HepG2 (cell line): ENCODE measurements around the gene CHST6. TPM values are rescaled to one million over a fixed set of nuclear protein-coding genes. Genes with fewer than 3 reads are reported as not detected.

Experiments
- ATAC-seq: fragments of 200-7000 bp; cut with Tn5 transposase; 3 replicates; pipeline ENCODE4 v1.9.1; 2020; ENCODE audit warnings: mild to moderate bottlenecking, moderate library complexity
- BruUV-seq: library from RNA; stranded (reverse); fragments of 400-500 nt; replicated peaks from 2 replicates; lab custom pipeline; 2021; lab: Mats Ljungman, UMichigan
- CTCF ChIA-PET: fragments of 300-600 bp; formaldehyde crosslinking; extraction: SDS; loops from one replicate; lab custom pipeline; 2021; ENCODE audit warnings: low total read pairs, inconsistent platforms, low intra/inter-chr PET ratio; lab: Yijun Ruan, JAX
- POLR2A ChIA-PET: fragments of 350-600 bp; sonication (Branson Sonifier 250); formaldehyde crosslinking; loops from one replicate; lab custom pipeline; 2020; ENCODE audit warnings: antibody characterized with exemption, inconsistent platforms; lab: Yijun Ruan, JAX
- DNase-seq: peaks from one replicate; pipeline ENCODE4 v3.0.0-alpha.2; 2015; ENCODE audit warnings: low spot score
- FAIRE-seq: peaks from 3 replicates; lab custom pipeline; 2011; peaks lifted over from hg19 to GRCh38; lab: Jason Lieb, UNC
- H2AFZ ChIP-seq: one replicate; pipeline ENCODE4 v1.6.1; 2011; ENCODE audit warnings: low read length, inconsistent platforms
- H3K27ac ChIP-seq: fragments of 300-600 bp; 3 replicates; pipeline ENCODE4 v1.8.0; 2011; ENCODE audit warnings: mixed run types, mild to moderate bottlenecking, mixed read lengths, low read length, inconsistent platforms; ENCODE audit not compliant: insufficient read depth; ENCODE audit errors: extremely low read length
- H3K27me3 ChIP-seq, 2 experiments: fragments of 200-600 bp in 1 of 2; 2 replicates in 1 of 2; 3 replicates in 1 of 2; pipeline versions ENCODE4 v1.6.0 to v1.8.0; 2011; ENCODE audit warnings: low read length in 2 of 2, mild to moderate bottlenecking in 2 of 2, moderate library complexity in 2 of 2, inconsistent platforms in 1 of 2; ENCODE audit not compliant: insufficient read depth in 2 of 2, control insufficient read depth in 1 of 2
- H3K36me3 ChIP-seq, 2 experiments: fragments of 200-600 bp in 1 of 2; replicated peaks in 1 of 2; 2 replicates in 1 of 2; 3 replicates in 1 of 2; pipeline versions ENCODE4 v1.5.1 to v1.8.0; 2011; ENCODE audit warnings: low read length in 2 of 2, inconsistent platforms in 1 of 2; ENCODE audit not compliant: insufficient read depth in 2 of 2, control insufficient read depth in 1 of 2
- H3K4me1 ChIP-seq: 2 replicates; pipeline ENCODE4 v1.5.1; 2012; ENCODE audit warnings: low read length, inconsistent platforms; ENCODE audit not compliant: insufficient read depth
- H3K4me2 ChIP-seq: 2 replicates; pipeline ENCODE4 v1.6.0; 2011; ENCODE audit warnings: low read depth, low read length, inconsistent platforms
- H3K4me3 ChIP-seq, 3 experiments: fragments of 200-600 bp in 1 of 3; sonication (generic), shearing (Covaris generic) in 1 of 3; replicated peaks in 1 of 3; 2 replicates each; pipeline ENCODE4 v1.5.1; 2011 to 2016; ENCODE audit warnings: low read length in 3 of 3, inconsistent platforms in 2 of 3, low read depth in 2 of 3, mild to moderate bottlenecking in 2 of 3, control low read depth in 1 of 3, mixed read lengths in 1 of 3; ENCODE audit not compliant: insufficient read depth in 1 of 3
- H3K79me2 ChIP-seq: one replicate; pipeline ENCODE4 v1.6.1; 2011; ENCODE audit warnings: low read length, inconsistent platforms; ENCODE audit not compliant: insufficient read depth
- H3K9ac ChIP-seq: 2 replicates; pipeline ENCODE4 v1.6.0; 2011; ENCODE audit warnings: mild to moderate bottlenecking, low read depth, low read length, inconsistent platforms; ENCODE audit not compliant: insufficient read depth
- H3K9me3 ChIP-seq: 2 replicates; pipeline ENCODE4 v1.5.1; 2012; ENCODE audit warnings: mild to moderate bottlenecking, low read length
- H4K20me1 ChIP-seq: 2 replicates; pipeline ENCODE4 v1.6.0; 2011; ENCODE audit warnings: inconsistent platforms, mild to moderate bottlenecking, low read length, moderate library complexity; ENCODE audit not compliant: insufficient read depth
- GABPA ChIP-seq, 2 experiments: IDR thresholded peaks; 2 replicates each; pipeline ENCODE4 v1.6.1; 2011 to 2016; ENCODE audit warnings: low read depth in 2 of 2, low read length in 1 of 2, missing biosample characterization in 1 of 2, missing genetic modification characterization in 1 of 2
- GTF2F1 ChIP-seq: fragments of 150-350 bp; IDR thresholded peaks from 2 replicates; pipeline ENCODE4 v1.6.1; 2014; ENCODE audit warnings: low read length
- HOXA9 ChIP-seq: sonication (generic); formaldehyde crosslinking; IDR thresholded peaks from 2 replicates; pipeline ENCODE4 v1.8.1; 2022; ENCODE audit warnings: missing genetic modification reagents, mild to moderate bottlenecking, moderate library complexity, borderline replicate concordance
- IKZF4 ChIP-seq: sonication (generic); formaldehyde crosslinking; IDR thresholded peaks from 2 replicates; pipeline ENCODE4 v1.5.1; 2020; ENCODE audit warnings: borderline replicate concordance, mild to moderate bottlenecking, low read depth, missing genetic modification reagents; ENCODE audit errors: not compliant biosample characterization
- NPAS2 ChIP-seq: sonication (generic); formaldehyde crosslinking; IDR thresholded peaks from 2 replicates; pipeline ENCODE4 v1.8.0; 2022; ENCODE audit warnings: mild to moderate bottlenecking, missing genetic modification reagents, borderline replicate concordance
- PCBP2 ChIP-seq: fragments of 200-400 bp; formaldehyde crosslinking; optimal IDR thresholded peaks from 2 replicates; pipeline ENCODE3; 2018; ENCODE audit warnings: low read length, low read depth; ENCODE audit not compliant: poor library complexity, severe bottlenecking
- PHF21A ChIP-seq: sonication (generic); formaldehyde crosslinking; IDR thresholded peaks from 2 replicates; pipeline ENCODE4 v1.5.0; 2020; ENCODE audit warnings: mild to moderate bottlenecking, missing genetic modification reagents
- TARDBP ChIP-seq: sonication (generic); formaldehyde crosslinking; IDR thresholded peaks from 2 replicates; pipeline ENCODE4 v1.8.0; 2022; ENCODE audit warnings: mild to moderate bottlenecking, missing genetic modification reagents
- ZC3H13 ChIP-seq: sonication (generic); formaldehyde crosslinking; IDR thresholded peaks from 2 replicates; pipeline ENCODE4 v1.8.1; 2023; ENCODE audit warnings: mild to moderate bottlenecking, missing genetic modification reagents, moderate library complexity
- ZEB1 ChIP-seq: IDR thresholded peaks from 2 replicates; pipeline ENCODE4 v1.6.1; 2012; ENCODE audit warnings: mild to moderate bottlenecking, low read depth, inconsistent platforms; ENCODE audit not compliant: insufficient replicate concordance
- ZFP1 ChIP-seq: IDR thresholded peaks from 2 replicates; pipeline ENCODE4 v1.6.1; 2016
- ZNF768 ChIP-seq: sonication (generic); formaldehyde crosslinking; IDR thresholded peaks from 2 replicates; pipeline ENCODE4 v1.4.0; 2020; ENCODE audit warnings: missing genetic modification reagents
- ZZZ3 ChIP-seq: sonication (generic); formaldehyde crosslinking; IDR thresholded peaks from 2 replicates; pipeline ENCODE4 v1.4.0; 2020; ENCODE audit warnings: missing genetic modification reagents, mild to moderate bottlenecking, borderline replicate concordance
- WGBS: methylation state at CpG from one replicate; pipeline ENCODE4 v1.1.6; 2017; ENCODE audit warnings: low lambda C conversion rate; 5-methylcytosine and 5-hydroxymethylcytosine counted together
- in situ Hi-C: cut with HindIII; loops from 2 replicates; pipeline ENCODE4 v1.10.0; 2017; ENCODE audit warnings: low pct_unique_long_range_greater_than_20kb; ENCODE audit not compliant: extremely low pct_ligation_motif_present
- intact Hi-C: fragments of 100-400 bp; cut with micrococcal nuclease; formaldehyde crosslinking; loops from one replicate; pipeline ENCODE4 v1.10.0; 2022; ENCODE audit not compliant: unreplicated experiment
- polyA plus RNA-seq, 8 experiments: library from polyadenylated mRNA; depleted of rRNA in 3 of 8; stranded (reverse) in 7 of 8; unstranded in 1 of 8; fragments of >200 nt; fragmentation: Illumina TruSeq in 4 of 8; extraction: Trizol in 4 of 8; gene quantifications; 2 replicates each; pipeline versions ENCODE4 v1.2.1 to v1.2.3, GENCODE V29; 2011 to 2016; ENCODE audit warnings: low read depth in 4 of 8, missing spikeins in 1 of 8, mixed read lengths in 1 of 8; ENCODE audit not compliant: insufficient read depth in 1 of 8
- total RNA-seq, 5 experiments: library from RNA; depleted of rRNA; stranded (reverse); fragments of >200 nt; fragmentation: Illumina TruSeq; extraction: Trizol; gene quantifications; 2 replicates each; pipeline ENCODE4 v1.2.3, GENCODE V29; 2016; ENCODE audit warnings: low read depth in 1 of 5
- TF ChIP-seq, protein P1 (sequence below): sonication (generic); formaldehyde crosslinking; IDR thresholded peaks from 2 replicates; pipeline ENCODE4 v1.8.0; 2022; ENCODE audit warnings: missing genetic modification reagents, mild to moderate bottlenecking, borderline replicate concordance
- TF ChIP-seq, protein P2 (sequence below): sonication (generic); formaldehyde crosslinking; IDR thresholded peaks from 2 replicates; pipeline ENCODE4 v1.5.1; 2020; ENCODE audit warnings: missing genetic modification reagents, mild to moderate bottlenecking, borderline replicate concordance

The CHST6 gene
- total and polyA plus RNA-seq, 2 of the 13 experiments (the other 11 are each of a cell fraction or from before 2014, with no cell fraction given): 0.18 to 0.91 TPM

DNA sequence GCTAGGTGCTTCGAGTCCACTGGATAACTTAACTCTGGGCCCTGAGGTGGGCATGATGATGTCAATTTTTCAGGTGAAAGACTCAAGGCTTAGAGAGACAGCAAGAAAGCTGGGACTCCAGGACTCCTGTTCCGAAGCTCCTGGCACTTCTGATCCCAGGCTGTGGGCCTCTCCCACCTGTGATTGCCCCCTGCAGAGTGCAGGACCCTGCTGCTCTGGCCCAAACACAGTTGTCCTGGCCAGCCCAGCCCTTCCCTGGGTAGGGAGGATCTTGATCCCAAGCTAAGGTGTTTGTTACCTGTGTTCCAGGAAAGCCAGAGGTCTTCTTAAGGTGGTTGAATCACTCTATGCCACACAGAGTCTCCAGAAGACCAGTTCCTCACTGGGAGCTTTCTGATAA is 37.5 kb upstream of the CHST6 start:
- intact Hi-C loops: no loop called here
- CTCF ChIA-PET: no interaction called here

DNA sequence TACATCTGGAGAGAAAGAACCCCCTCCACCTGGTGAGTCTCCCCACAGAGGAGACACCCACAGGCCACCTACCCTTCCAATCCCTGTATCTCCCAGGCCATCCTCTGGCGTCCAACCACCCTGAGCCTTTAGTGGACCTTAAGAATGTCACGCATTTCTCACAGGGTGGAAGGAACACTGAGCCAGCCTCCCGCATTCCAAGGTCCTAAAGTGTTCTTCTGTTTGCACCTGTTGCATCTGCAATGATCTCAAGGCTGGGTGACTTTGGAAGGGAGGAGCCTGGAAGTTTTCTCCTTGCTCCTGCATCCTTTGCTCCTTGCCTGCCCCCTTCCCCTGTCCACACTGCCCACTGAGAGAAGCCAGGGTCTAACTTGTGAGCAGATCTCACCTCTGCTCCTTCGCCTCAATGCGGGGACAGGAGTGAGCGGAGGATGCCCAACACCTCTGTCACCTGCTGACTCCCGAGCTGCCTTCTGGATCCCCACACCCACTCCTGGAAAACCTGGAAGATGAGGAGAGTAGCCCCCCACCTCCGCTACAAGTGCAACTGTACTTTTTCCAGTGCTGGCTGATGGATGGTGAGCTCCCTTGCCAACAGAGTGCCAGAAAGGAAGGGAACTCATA is 37.0 kb upstream of the CHST6 start:
- no peak for FAIRE-seq
- no peak for TF ChIP-seq ZZZ3 (CRISPR knock-in tag)
- TF ChIP-seq, protein P1, sequence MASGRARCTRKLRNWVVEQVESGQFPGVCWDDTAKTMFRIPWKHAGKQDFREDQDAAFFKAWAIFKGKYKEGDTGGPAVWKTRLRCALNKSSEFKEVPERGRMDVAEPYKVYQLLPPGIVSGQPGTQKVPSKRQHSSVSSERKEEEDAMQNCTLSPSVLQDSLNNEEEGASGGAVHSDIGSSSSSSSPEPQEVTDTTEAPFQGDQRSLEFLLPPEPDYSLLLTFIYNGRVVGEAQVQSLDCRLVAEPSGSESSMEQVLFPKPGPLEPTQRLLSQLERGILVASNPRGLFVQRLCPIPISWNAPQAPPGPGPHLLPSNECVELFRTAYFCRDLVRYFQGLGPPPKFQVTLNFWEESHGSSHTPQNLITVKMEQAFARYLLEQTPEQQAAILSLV (CRISPR knock-in tag): no peak
- no peak for TF ChIP-seq GTF2F1
- TF ChIP-seq TARDBP: no peak
- TF ChIP-seq GABPA (IDR thresholded peaks at IDR 0.05; ENCODE audit: low read depth, low read length): no peak
- no peak for TF ChIP-seq GABPA (CRISPR knock-in tag; IDR thresholded peaks at IDR 0.05; ENCODE audit: low read depth)
- no peak for TF ChIP-seq ZC3H13 (CRISPR knock-in tag)
- no peak for TF ChIP-seq IKZF4 (CRISPR knock-in tag)
- TF ChIP-seq, protein P2, sequence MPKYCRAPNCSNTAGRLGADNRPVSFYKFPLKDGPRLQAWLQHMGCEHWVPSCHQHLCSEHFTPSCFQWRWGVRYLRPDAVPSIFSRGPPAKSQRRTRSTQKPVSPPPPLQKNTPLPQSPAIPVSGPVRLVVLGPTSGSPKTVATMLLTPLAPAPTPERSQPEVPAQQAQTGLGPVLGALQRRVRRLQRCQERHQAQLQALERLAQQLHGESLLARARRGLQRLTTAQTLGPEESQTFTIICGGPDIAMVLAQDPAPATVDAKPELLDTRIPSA (CRISPR knock-in tag): no peak
- no peak for TF ChIP-seq ZNF768 (CRISPR knock-in tag)
- TF ChIP-seq PCBP2: no peak

More for the DNA sequence above, 37.5 kb upstream of the CHST6 start:
- H3K4me3 ChIP-seq: no peak overlapping the region
- H4K20me1 ChIP-seq: no peaks in the 10 kb centered on the region
- peaks cover 5% of the 10 kb centered on the region for H3K4me1 ChIP-seq
- BruUV-seq: no TSS peak
- H3K9ac ChIP-seq: no peak overlapping the region
- H2AFZ ChIP-seq: no peak overlapping the region
- H3K79me2 ChIP-seq: no peaks in the 10 kb centered on the region
- in situ Hi-C loops: no loop called here
- H3K36me3 ChIP-seq: no peaks in the 10 kb centered on the region
- ATAC-seq (no peak), FAIRE-seq (no peak), DNase-seq (no peak)
- POLR2A ChIA-PET: interaction anchor here (1.7 kb wide), 1 partner anchor 16 kb away, joined by 11 read pairs; no protein-coding TSS in a partner anchor
- WGBS: 25% methylated on average over 1 of the region's 2 CpGs
- H3K4me2 ChIP-seq: no peak overlapping the region
- H3K27me3 ChIP-seq: peaks cover 0 to 1% of the 10 kb centered on the region in 2 experiments; a peak in 1 of 5 replicates
- H3K9me3 ChIP-seq: no peaks in the 10 kb centered on the region
- TF ChIP-seq NPAS2 (no peak), ZFP1 (CRISPR knock-in tag) (no peak), PHF21A (no peak), HOXA9 (no peak), ZC3H13 (CRISPR knock-in tag) (no peak), ZEB1 (no peak)
- no peak overlapping the region for H3K27ac ChIP-seq

More for the DNA sequence above, 37.0 kb upstream of the CHST6 start:
- intact Hi-C loops (no loop called here), in situ Hi-C loops (no loop called here)
- ChIA-PET CTCF (no interaction called here), POLR2A (interaction anchor here (1.7 kb wide), 1 partner anchor 15 kb away, joined by 11 read pairs; no protein-coding TSS in a partner anchor)
- Histone ChIP-seq H3K4me2 (no peak overlapping the region), H2AFZ (no peak overlapping the region), H4K20me1 (no peaks in the 10 kb centered on the region), H3K9ac (no peak overlapping the region), H3K4me1 (peaks cover 10% of the 10 kb centered on the region), H3K36me3 (no peaks in the 10 kb centered on the region), H3K79me2 (no peaks in the 10 kb centered on the region), H3K27me3 (peaks cover 0 to 1% of the 10 kb centered on the region in 2 experiments; a peak in 1 of 5 replicates), H3K27ac (no peak overlapping the region), H3K4me3 (no peak overlapping the region), H3K9me3 (no peaks in the 10 kb centered on the region)
- DNase-seq (no peak), ATAC-seq (no peak)
- WGBS: 40% methylated on average over 8 of the region's 8 CpGs
- BruUV-seq: no TSS peak
